HG03520 (cell line): ENCODE data around the gene TSPAN9.

Experiments
- ATAC-seq: cut with Tn5 transposase; IDR thresholded peaks from one replicate; pipeline ENCODE4 v1.9.1; 2021; ENCODE audit warnings: mild to moderate bottlenecking, moderate library complexity; ENCODE audit not compliant: unreplicated experiment

TSPAN9 gene

GRCh38 chr12:3075315-3075714 is 1.9 kb upstream of the TSPAN9 start:
- no peak for ATAC-seq

GRCh38 chr12:3077572-3078081 is 448 bp downstream of the TSPAN9 start:
- no peak for ATAC-seq

- no peak for ATAC-seq
These were observed 1.1 kb downstream of the TSPAN9 start for GRCh38 chr12:3078086-3078820.

GRCh38 chr12:3081091-3081490 is 3.9 kb downstream of the TSPAN9 start:
- ATAC-seq = no peak

GRCh38 chr12:3081886-3082285 is 4.7 kb downstream of the TSPAN9 start:
- no peak for ATAC-seq

- no peak for ATAC-seq
These were observed 6.2 kb downstream of the TSPAN9 start for GRCh38 chr12:3083241-3083920.

GRCh38 chr12:3083921-3084347 is 6.8 kb downstream of the TSPAN9 start:
- no peak for ATAC-seq

GRCh38 chr12:3084742-3085141 is 7.6 kb downstream of the TSPAN9 start:
- ATAC-seq = no peak

- no peak for ATAC-seq
These were observed 8.4 kb downstream of the TSPAN9 start for GRCh38 chr12:3085341-3086139.

- ATAC-seq = no peak
These were observed 9.0 kb downstream of the TSPAN9 start for GRCh38 chr12:3086211-3086610.

GRCh38 chr12:3086729-3087323 is 9.6 kb downstream of the TSPAN9 start:
- no peak for ATAC-seq

GRCh38 chr12:3087758-3088650 is 10.8 kb downstream of the TSPAN9 start:
- no peak for ATAC-seq

- no peak for ATAC-seq
These were observed 12.4 kb downstream of the TSPAN9 start for GRCh38 chr12:3089588-3089987.

- ATAC-seq = no peak
These were observed 13.3 kb downstream of the TSPAN9 start for GRCh38 chr12:3090240-3091037.

- ATAC-seq = no peak
These were observed 13.8 kb downstream of the TSPAN9 start for GRCh38 chr12:3091038-3091319.

GRCh38 chr12:3091382-3092241 is 14.4 kb downstream of the TSPAN9 start:
- ATAC-seq = no peak

- no peak for ATAC-seq
These were observed 15.6 kb downstream of the TSPAN9 start for GRCh38 chr12:3092764-3093163.

- no peak for ATAC-seq
These were observed 20.1 kb downstream of the TSPAN9 start for GRCh38 chr12:3097186-3097804.
